ENCODE data around the gene PCBP4. TPM values are rescaled to one million over a fixed set of nuclear protein-coding genes. Genes with fewer than 3 reads are reported as not detected.

The PCBP4 gene
- total RNA-seq, 1 donor from 2014 or later = 30.5 TPM

GRCh38 chr3:51998774-51999173, 31.5 kb upstream of the PCBP4 start:
- no peak overlapping the region for H3K4me3 ChIP-seq
- H3K36me3 Mint-ChIP-seq = peaks cover 17% of the 10 kb centered on the region
- H3K4me3 Mint-ChIP-seq = no peak overlapping the region
- no peak overlapping the region for H3K4me2 ChIP-seq
- no peaks in the 10 kb centered on the region for H3K9me3 ChIP-seq (ENCODE audit: low read depth)
- DNase-seq (ENCODE audit: low spot score) = no peak
- no peaks in the 10 kb centered on the region for H3K27me3 ChIP-seq
- H2AFZ ChIP-seq (replicated peaks) = no peak overlapping the region
- H3K27ac ChIP-seq = no peak overlapping the region
- peaks cover 8% of the 10 kb centered on the region for H3K36me3 ChIP-seq
- H3K9ac ChIP-seq = no peak overlapping the region
- peaks cover 20% of the 10 kb centered on the region for H3K79me2 ChIP-seq (ENCODE audit: low read depth)
- H3K27ac Mint-ChIP-seq = no peak overlapping the region
- H3F3A ChIP-seq (ENCODE audit: low read depth) = peaks cover 35% of the 10 kb centered on the region
- no peak for TF ChIP-seq EZH2phosphoT487 (IDR thresholded peaks at IDR 0.05)
- no peak for TF ChIP-seq CTCF (IDR thresholded peaks at IDR 0.05)
- TF ChIP-seq EZH2 (IDR thresholded peaks at IDR 0.05) = no peak
- H3K4me1 Mint-ChIP-seq = peaks cover 50% of the 10 kb centered on the region
- H3K9me3 Mint-ChIP-seq = peaks cover 2% of the 10 kb centered on the region
- peaks cover 4% of the 10 kb centered on the region for H3K27me3 Mint-ChIP-seq (ENCODE audit: insufficient read depth, low read depth)
- peaks cover 13% of the 10 kb centered on the region for H4K20me1 ChIP-seq (ENCODE audit: low read depth)
- H3K4me1 ChIP-seq = peaks cover 33% of the 10 kb centered on the region

GRCh38 chr3:51997935-51998596, 30.8 kb upstream of the PCBP4 start:
- no peak for TF ChIP-seq EZH2phosphoT487 (IDR thresholded peaks at IDR 0.05)
- TF ChIP-seq CTCF (IDR thresholded peaks at IDR 0.05) = no peak
- no peak for TF ChIP-seq EZH2 (IDR thresholded peaks at IDR 0.05)
- no peak for DNase-seq (ENCODE audit: low spot score)
- Histone ChIP-seq H3K36me3 (peaks cover 8% of the 10 kb centered on the region), H3K4me3 (no peak overlapping the region), H3K4me1 (peaks cover 26% of the 10 kb centered on the region), H3K27ac (no peak overlapping the region), H4K20me1 (ENCODE audit: low read depth) (peaks cover 18% of the 10 kb centered on the region), H3K79me2 (ENCODE audit: low read depth) (peaks cover 27% of the 10 kb centered on the region), H3K27me3 (no peaks in the 10 kb centered on the region), H3K9me3 (ENCODE audit: low read depth) (no peaks in the 10 kb centered on the region), H3K9ac (peak overlapping the region; percentile 35), H2AFZ (replicated peaks) (no peak overlapping the region), H3F3A (ENCODE audit: low read depth) (peaks cover 35% of the 10 kb centered on the region), H3K4me2 (no peak overlapping the region)
- Mint-ChIP-seq H3K9me3 (peaks cover 2% of the 10 kb centered on the region), H3K36me3 (peaks cover 19% of the 10 kb centered on the region), H3K27ac (peak overlapping the region; percentile 67), H3K4me3 (peak overlapping the region; percentile 12), H3K4me1 (peaks cover 45% of the 10 kb centered on the region), H3K27me3 (ENCODE audit: insufficient read depth, low read depth) (peaks cover 4% of the 10 kb centered on the region)

GRCh38 chr3:51997172-51997571, 29.9 kb upstream of the PCBP4 start:
- peaks cover 4% of the 10 kb centered on the region for H3K27me3 Mint-ChIP-seq (ENCODE audit: insufficient read depth, low read depth)
- Histone ChIP-seq H3K79me2 (ENCODE audit: low read depth) (peaks cover 34% of the 10 kb centered on the region), H3K9ac (no peak overlapping the region), H3K27me3 (no peaks in the 10 kb centered on the region), H3K9me3 (ENCODE audit: low read depth) (no peaks in the 10 kb centered on the region), H4K20me1 (ENCODE audit: low read depth) (peaks cover 26% of the 10 kb centered on the region), H3F3A (ENCODE audit: low read depth) (peaks cover 35% of the 10 kb centered on the region), H3K27ac (no peak overlapping the region), H2AFZ (replicated peaks) (no peak overlapping the region), H3K4me3 (no peak overlapping the region), H3K4me2 (no peak overlapping the region), H3K36me3 (peaks cover 11% of the 10 kb centered on the region), H3K4me1 (peaks cover 17% of the 10 kb centered on the region)
- peak overlapping the region; percentile 27 for H3K27ac Mint-ChIP-seq
- peak overlapping the region; percentile 76 for H3K4me3 Mint-ChIP-seq
- no peak for TF ChIP-seq EZH2 (IDR thresholded peaks at IDR 0.05)
- TF ChIP-seq CTCF (IDR thresholded peaks at IDR 0.05) = no peak
- TF ChIP-seq EZH2phosphoT487 (IDR thresholded peaks at IDR 0.05) = no peak
- peaks cover 40% of the 10 kb centered on the region for H3K4me1 Mint-ChIP-seq
- H3K36me3 Mint-ChIP-seq = peaks cover 25% of the 10 kb centered on the region
- peaks cover 2% of the 10 kb centered on the region for H3K9me3 Mint-ChIP-seq
- DNase-seq (ENCODE audit: low spot score) = no peak

Measured in neural progenitor cell (in vitro differentiated cells).